ENCODE measurements around the gene CARD11.

The CARD11 gene

GRCh38 chr7:2872296-2872874, 171.3 kb downstream of the CARD11 start:
- no peak for DNase-seq (ENCODE audit: low read depth)

GRCh38 chr7:2870471-2870931, 173.2 kb downstream of the CARD11 start:
- peak; percentile 46 for DNase-seq (ENCODE audit: low read depth)

GRCh38 chr7:2869981-2870380, 173.7 kb downstream of the CARD11 start:
- DNase-seq (ENCODE audit: low read depth) = no peak

- DNase-seq (ENCODE audit: low read depth) = no peak
These were observed 177.1 kb downstream of the CARD11 start for GRCh38 chr7:2866601-2867000.

GRCh38 chr7:2864999-2865670, 178.5 kb downstream of the CARD11 start:
- peak; percentile 37 for DNase-seq (ENCODE audit: low read depth)

GRCh38 chr7:2864204-2864985, 179.3 kb downstream of the CARD11 start:
- no peak for DNase-seq (ENCODE audit: low read depth)

- DNase-seq (ENCODE audit: low read depth) = peak; percentile 47
These were observed 180.1 kb downstream of the CARD11 start for GRCh38 chr7:2863461-2864066.

- no peak for DNase-seq (ENCODE audit: low read depth)
These were observed 180.8 kb downstream of the CARD11 start for GRCh38 chr7:2862831-2863361.

GRCh38 chr7:2861509-2861908, 182.2 kb downstream of the CARD11 start:
- DNase-seq (ENCODE audit: low read depth) = no peak

- no peak for DNase-seq (ENCODE audit: low read depth)
These were observed 183.0 kb downstream of the CARD11 start for GRCh38 chr7:2860627-2861133.

GRCh38 chr7:2859952-2860351, 183.7 kb downstream of the CARD11 start:
- no peak for DNase-seq (ENCODE audit: low read depth)

GRCh38 chr7:2858621-2859020, 185.0 kb downstream of the CARD11 start:
- no peak for DNase-seq (ENCODE audit: low read depth)

- no peak for DNase-seq (ENCODE audit: low read depth)
These were observed 187.1 kb downstream of the CARD11 start for GRCh38 chr7:2856388-2857169.

All from T-helper 22 cell (primary cell).